ENCODE results near the gene SLC2A4RG. TPM values are rescaled to one million over a fixed set of nuclear protein-coding genes. Genes with fewer than 3 reads are reported as not detected.

The SLC2A4RG gene
- total and polyA plus RNA-seq, 2 of the 13 experiments (the other 11 are each of a cell fraction or from before 2014, with no cell fraction given): 91.4 to 95.9 TPM

DNA sequence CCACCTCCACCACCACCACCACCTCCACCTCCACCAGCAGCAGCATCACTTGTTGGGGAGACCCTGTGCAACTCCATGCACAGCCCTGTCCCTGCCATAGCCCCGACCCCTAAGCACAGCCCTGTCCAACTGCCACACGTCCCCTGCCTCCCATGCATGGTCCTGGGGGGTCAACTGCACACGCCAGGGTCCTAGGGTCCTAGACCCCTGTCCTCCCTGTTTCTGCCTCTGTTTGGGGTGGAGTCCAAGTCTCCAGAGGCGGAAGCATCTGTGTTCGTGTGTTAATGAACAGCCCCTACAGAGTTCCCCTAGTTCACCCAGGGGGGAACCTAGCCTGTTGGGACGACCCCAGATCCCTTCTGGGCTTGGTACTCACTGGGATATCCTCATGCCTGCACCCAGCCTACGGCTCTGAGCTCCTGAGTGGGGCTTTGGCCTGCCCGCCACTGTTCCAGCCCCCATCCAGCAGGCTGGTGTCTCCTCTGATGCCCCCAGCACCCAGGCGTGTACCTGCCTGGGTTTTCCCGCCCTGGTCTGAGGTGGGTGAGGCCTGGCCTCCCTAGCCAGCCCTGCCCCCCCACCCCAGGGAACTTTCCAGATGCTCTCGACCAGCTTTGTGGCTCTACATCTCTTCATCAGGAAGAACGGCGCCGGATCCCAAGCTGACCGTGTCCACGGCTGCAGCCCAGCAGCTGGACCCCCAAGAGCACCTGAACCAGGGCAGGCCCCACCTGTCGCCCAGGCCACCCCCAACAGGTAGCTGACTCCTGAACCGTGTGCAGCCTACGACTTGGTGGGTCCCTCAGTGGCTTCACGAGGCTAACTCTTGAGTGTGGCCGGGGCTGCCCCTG, 45.6 kb upstream of the SLC2A4RG start (continued):
- TF ChIP-seq MEIS1 (CRISPR knock-in tag; IDR thresholded peaks at IDR 0.05; ENCODE audit: borderline replicate concordance) (no peak), GLI4 (CRISPR knock-in tag; IDR thresholded peaks at IDR 0.05; ENCODE audit: borderline replicate concordance) (no peak), RBM22 (optimal IDR thresholded peaks at IDR 0.05; ENCODE audit: low read length) (peak; percentile 2), ZNF7 (CRISPR knock-in tag; IDR thresholded peaks at IDR 0.05) (no peak), ZNF674 (CRISPR knock-in tag; IDR thresholded peaks at IDR 0.05; ENCODE audit: low read depth) (no peak), ONECUT2 (CRISPR knock-in tag; IDR thresholded peaks at IDR 0.05) (no peak), DNMT1 (CRISPR knock-in tag; IDR thresholded peaks at IDR 0.05) (no peak), IKZF1 (IDR thresholded peaks at IDR 0.05) (no peak), ZNF451 (CRISPR knock-in tag; IDR thresholded peaks at IDR 0.05) (no peak), ZKSCAN8 (CRISPR knock-in tag; IDR thresholded peaks at IDR 0.05; ENCODE audit: borderline replicate concordance) (no peak), RXRA (CRISPR knock-in tag; IDR thresholded peaks at IDR 0.05) (peak; percentile 20; the same call in 1 of the 2 replicates), ERF (CRISPR knock-in tag; IDR thresholded peaks at IDR 0.05) (no peak), ZNF761 (CRISPR knock-in tag; conservative IDR thresholded peaks at IDR 0.05) (no peak), RFX3 (CRISPR knock-in tag; IDR thresholded peaks at IDR 0.05) (no peak), NFIB (CRISPR knock-in tag; IDR thresholded peaks at IDR 0.05; ENCODE audit: borderline replicate concordance) (no peak), TOPORS (CRISPR knock-in tag; IDR thresholded peaks at IDR 0.05) (no peak)
- TF ChIP-seq, protein P1, sequence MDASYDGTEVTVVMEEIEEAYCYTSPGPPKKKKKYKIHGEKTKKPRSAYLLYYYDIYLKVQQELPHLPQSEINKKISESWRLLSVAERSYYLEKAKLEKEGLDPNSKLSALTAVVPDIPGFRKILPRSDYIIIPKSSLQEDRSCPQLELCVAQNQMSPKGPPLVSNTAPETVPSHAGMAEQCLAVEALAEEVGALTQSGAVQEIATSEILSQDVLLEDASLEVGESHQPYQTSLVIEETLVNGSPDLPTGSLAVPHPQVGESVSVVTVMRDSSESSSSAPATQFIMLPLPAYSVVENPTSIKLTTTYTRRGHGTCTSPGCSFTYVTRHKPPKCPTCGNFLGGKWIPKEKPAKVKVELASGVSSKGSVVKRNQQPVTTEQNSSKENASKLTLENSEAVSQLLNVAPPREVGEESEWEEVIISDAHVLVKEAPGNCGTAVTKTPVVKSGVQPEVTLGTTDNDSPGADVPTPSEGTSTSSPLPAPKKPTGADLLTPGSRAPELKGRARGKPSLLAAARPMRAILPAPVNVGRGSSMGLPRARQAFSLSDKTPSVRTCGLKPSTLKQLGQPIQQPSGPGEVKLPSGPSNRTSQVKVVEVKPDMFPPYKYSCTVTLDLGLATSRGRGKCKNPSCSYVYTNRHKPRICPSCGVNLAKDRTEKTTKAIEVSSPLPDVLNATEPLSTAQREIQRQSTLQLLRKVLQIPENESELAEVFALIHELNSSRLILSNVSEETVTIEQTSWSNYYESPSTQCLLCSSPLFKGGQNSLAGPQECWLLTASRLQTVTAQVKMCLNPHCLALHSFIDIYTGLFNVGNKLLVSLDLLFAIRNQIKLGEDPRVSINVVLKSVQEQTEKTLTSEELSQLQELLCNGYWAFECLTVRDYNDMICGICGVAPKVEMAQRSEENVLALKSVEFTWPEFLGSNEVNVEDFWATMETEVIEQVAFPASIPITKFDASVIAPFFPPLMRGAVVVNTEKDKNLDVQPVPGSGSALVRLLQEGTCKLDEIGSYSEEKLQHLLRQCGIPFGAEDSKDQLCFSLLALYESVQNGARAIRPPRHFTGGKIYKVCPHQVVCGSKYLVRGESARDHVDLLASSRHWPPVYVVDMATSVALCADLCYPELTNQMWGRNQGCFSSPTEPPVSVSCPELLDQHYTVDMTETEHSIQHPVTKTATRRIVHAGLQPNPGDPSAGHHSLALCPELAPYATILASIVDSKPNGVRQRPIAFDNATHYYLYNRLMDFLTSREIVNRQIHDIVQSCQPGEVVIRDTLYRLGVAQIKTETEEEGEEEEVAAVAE (CRISPR knock-in tag; IDR thresholded peaks at IDR 0.05; ENCODE audit: borderline replicate concordance): no peak
- TF ChIP-seq, protein P2, sequence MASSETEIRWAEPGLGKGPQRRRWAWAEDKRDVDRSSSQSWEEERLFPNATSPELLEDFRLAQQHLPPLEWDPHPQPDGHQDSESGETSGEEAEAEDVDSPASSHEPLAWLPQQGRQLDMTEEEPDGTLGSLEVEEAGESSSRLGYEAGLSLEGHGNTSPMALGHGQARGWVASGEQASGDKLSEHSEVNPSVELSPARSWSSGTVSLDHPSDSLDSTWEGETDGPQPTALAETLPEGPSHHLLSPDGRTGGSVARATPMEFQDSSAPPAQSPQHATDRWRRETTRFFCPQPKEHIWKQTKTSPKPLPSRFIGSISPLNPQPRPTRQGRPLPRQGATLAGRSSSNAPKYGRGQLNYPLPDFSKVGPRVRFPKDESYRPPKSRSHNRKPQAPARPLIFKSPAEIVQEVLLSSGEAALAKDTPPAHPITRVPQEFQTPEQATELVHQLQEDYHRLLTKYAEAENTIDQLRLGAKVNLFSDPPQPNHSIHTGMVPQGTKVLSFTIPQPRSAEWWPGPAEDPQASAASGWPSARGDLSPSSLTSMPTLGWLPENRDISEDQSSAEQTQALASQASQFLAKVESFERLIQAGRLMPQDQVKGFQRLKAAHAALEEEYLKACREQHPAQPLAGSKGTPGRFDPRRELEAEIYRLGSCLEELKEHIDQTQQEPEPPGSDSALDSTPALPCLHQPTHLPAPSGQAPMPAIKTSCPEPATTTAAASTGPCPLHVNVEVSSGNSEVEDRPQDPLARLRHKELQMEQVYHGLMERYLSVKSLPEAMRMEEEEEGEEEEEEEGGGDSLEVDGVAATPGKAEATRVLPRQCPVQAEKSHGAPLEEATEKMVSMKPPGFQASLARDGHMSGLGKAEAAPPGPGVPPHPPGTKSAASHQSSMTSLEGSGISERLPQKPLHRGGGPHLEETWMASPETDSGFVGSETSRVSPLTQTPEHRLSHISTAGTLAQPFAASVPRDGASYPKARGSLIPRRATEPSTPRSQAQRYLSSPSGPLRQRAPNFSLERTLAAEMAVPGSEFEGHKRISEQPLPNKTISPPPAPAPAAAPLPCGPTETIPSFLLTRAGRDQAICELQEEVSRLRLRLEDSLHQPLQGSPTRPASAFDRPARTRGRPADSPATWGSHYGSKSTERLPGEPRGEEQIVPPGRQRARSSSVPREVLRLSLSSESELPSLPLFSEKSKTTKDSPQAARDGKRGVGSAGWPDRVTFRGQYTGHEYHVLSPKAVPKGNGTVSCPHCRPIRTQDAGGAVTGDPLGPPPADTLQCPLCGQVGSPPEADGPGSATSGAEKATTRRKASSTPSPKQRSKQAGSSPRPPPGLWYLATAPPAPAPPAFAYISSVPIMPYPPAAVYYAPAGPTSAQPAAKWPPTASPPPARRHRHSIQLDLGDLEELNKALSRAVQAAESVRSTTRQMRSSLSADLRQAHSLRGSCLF (CRISPR knock-in tag; IDR thresholded peaks at IDR 0.05; ENCODE audit: borderline replicate concordance): no peak
- TF ChIP-seq, protein P3, sequence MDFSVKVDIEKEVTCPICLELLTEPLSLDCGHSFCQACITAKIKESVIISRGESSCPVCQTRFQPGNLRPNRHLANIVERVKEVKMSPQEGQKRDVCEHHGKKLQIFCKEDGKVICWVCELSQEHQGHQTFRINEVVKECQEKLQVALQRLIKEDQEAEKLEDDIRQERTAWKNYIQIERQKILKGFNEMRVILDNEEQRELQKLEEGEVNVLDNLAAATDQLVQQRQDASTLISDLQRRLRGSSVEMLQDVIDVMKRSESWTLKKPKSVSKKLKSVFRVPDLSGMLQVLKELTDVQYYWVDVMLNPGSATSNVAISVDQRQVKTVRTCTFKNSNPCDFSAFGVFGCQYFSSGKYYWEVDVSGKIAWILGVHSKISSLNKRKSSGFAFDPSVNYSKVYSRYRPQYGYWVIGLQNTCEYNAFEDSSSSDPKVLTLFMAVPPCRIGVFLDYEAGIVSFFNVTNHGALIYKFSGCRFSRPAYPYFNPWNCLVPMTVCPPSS (IDR thresholded peaks at IDR 0.05): no peak
- TF ChIP-seq, protein P4, sequence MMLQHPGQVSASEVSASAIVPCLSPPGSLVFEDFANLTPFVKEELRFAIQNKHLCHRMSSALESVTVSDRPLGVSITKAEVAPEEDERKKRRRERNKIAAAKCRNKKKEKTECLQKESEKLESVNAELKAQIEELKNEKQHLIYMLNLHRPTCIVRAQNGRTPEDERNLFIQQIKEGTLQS (CRISPR knock-in tag; IDR thresholded peaks at IDR 0.05): no peak

All from HepG2 (cell line).